H9 (cell line): Measurements from ENCODE around the gene ANO9. TPM values are rescaled to one million over a fixed set of nuclear protein-coding genes. Genes with fewer than 3 reads are reported as not detected.

Experiments
- DNase-seq: peaks from one replicate; pipeline ENCODE4 v3.0.0-alpha.2; 2017
- H2AFZ ChIP-seq: one replicate; pipeline ENCODE4 v1.6.1; 2013; ENCODE audit warnings: mild to moderate bottlenecking, low read length, control low read depth, moderate library complexity
- H2AK5ac ChIP-seq: 2 replicates; pipeline ENCODE4 v1.6.1; 2013; ENCODE audit warnings: low read length, control low read depth, mixed read lengths; ENCODE audit not compliant: insufficient read length
- H2BK120ac ChIP-seq: one replicate; pipeline ENCODE4 v1.6.1; 2013; ENCODE audit warnings: low read depth, mild to moderate bottlenecking, low read length, control low read depth, inconsistent platforms; ENCODE audit not compliant: poor library complexity, severe bottlenecking
- H2BK12ac ChIP-seq: 2 replicates; pipeline ENCODE4 v1.6.1; 2013; ENCODE audit warnings: low read length, control low read depth, mixed read lengths, low read depth; ENCODE audit not compliant: insufficient read length
- H2BK15ac ChIP-seq: 2 replicates; pipeline ENCODE4 v1.6.1; 2013; ENCODE audit warnings: low read depth, low read length, control low read depth
- H2BK20ac ChIP-seq: one replicate; pipeline ENCODE4 v1.6.1; 2013; ENCODE audit warnings: low read depth, mild to moderate bottlenecking, low read length, control low read depth, inconsistent platforms; ENCODE audit not compliant: poor library complexity, severe bottlenecking
- H2BK5ac ChIP-seq: 2 replicates; pipeline ENCODE4 v1.6.1; 2013; ENCODE audit warnings: low read length, control low read depth, mixed read lengths; ENCODE audit not compliant: insufficient read length
- H3K14ac ChIP-seq: 2 replicates; pipeline ENCODE4 v1.6.1; 2013; ENCODE audit warnings: low read length, control low read depth; ENCODE audit not compliant: insufficient read depth
- H3K18ac ChIP-seq: 2 replicates; pipeline ENCODE4 v1.6.1; 2013; ENCODE audit warnings: low read depth, mild to moderate bottlenecking, mixed read lengths, low read length, control low read depth; ENCODE audit not compliant: insufficient read length
- H3K23ac ChIP-seq: 2 replicates; pipeline ENCODE4 v1.6.1; 2013; ENCODE audit warnings: low read length, control low read depth, mixed read lengths, low read depth; ENCODE audit not compliant: insufficient read length
- H3K23me2 ChIP-seq: 2 replicates; pipeline ENCODE4 v1.6.1; 2013; ENCODE audit warnings: low read depth, mild to moderate bottlenecking, mixed read lengths, low read length, control low read depth; ENCODE audit not compliant: insufficient read length, poor library complexity, severe bottlenecking
- H3K27ac ChIP-seq: 2 replicates; pipeline ENCODE4 v1.5.1; 2013; ENCODE audit warnings: low read length, control low read depth, mixed read lengths, low read depth; ENCODE audit not compliant: insufficient read length
- H3K27me3 ChIP-seq: 2 replicates; pipeline ENCODE4 v1.6.1; 2013; ENCODE audit warnings: low read length, control low read depth, inconsistent platforms; ENCODE audit not compliant: insufficient read depth
- H3K4ac ChIP-seq: 2 replicates; pipeline ENCODE4 v1.6.1; 2013; ENCODE audit warnings: low read depth, mild to moderate bottlenecking, control low read depth, inconsistent platforms, low read length, moderate library complexity
- H3K4me1 ChIP-seq: 2 replicates; pipeline ENCODE4 v1.6.1; 2013; ENCODE audit warnings: low read length, control low read depth, inconsistent platforms; ENCODE audit not compliant: insufficient read depth
- H3K4me2 ChIP-seq: 2 replicates; pipeline ENCODE4 v1.6.1; 2013; ENCODE audit warnings: low read length, control low read depth, mixed read lengths; ENCODE audit not compliant: insufficient read length, insufficient read depth
- H3K56ac ChIP-seq: 2 replicates; pipeline ENCODE4 v1.6.1; 2013; ENCODE audit warnings: low read depth, mild to moderate bottlenecking, mixed read lengths, low read length, control low read depth; ENCODE audit not compliant: insufficient read length
- H3K79me1 ChIP-seq: 2 replicates; pipeline ENCODE4 v1.6.1; 2013; ENCODE audit warnings: low read depth, mild to moderate bottlenecking, moderate library complexity, low read length, control low read depth, inconsistent platforms; ENCODE audit not compliant: insufficient read depth, poor library complexity, severe bottlenecking
- H3K79me2 ChIP-seq: 2 replicates; pipeline ENCODE4 v1.6.1; 2013; ENCODE audit warnings: low read length, control low read depth, inconsistent platforms; ENCODE audit not compliant: insufficient read depth
- H3K9ac ChIP-seq: 2 replicates; pipeline ENCODE4 v1.6.1; 2013; ENCODE audit warnings: low read length, control low read depth, mixed read lengths; ENCODE audit not compliant: insufficient read length; ENCODE audit errors: extremely low read depth
- H3K9me3 ChIP-seq: one replicate; pipeline ENCODE4 v1.6.1; 2013; ENCODE audit warnings: low read depth, low read length, inconsistent platforms; ENCODE audit not compliant: control insufficient read depth
- H3T11ph ChIP-seq: one replicate; pipeline ENCODE4 v1.6.1; 2013; ENCODE audit warnings: mild to moderate bottlenecking, low read length, control low read depth, inconsistent platforms
- H4K20me1 ChIP-seq: one replicate; pipeline ENCODE4 v1.6.1; 2013; ENCODE audit not compliant: control insufficient read depth, insufficient read length, insufficient read depth
- H4K5ac ChIP-seq: 2 replicates; pipeline ENCODE4 v1.6.1; 2013; ENCODE audit warnings: low read depth, mild to moderate bottlenecking, mixed read lengths, low read length, control low read depth; ENCODE audit not compliant: insufficient read length
- H4K8ac ChIP-seq: replicated peaks from 2 replicates; pipeline ENCODE4 v1.6.1; 2013; ENCODE audit warnings: low read length, control low read depth, mixed read lengths, low read depth; ENCODE audit not compliant: insufficient read length
- H4K91ac ChIP-seq: 2 replicates; pipeline ENCODE4 v1.6.1; 2013; ENCODE audit warnings: low read depth, mild to moderate bottlenecking, moderate library complexity, mixed read lengths, low read length, control low read depth; ENCODE audit not compliant: insufficient read length
- H3K27ac Mint-ChIP-seq, 3 experiments: 2 replicates in 2 of 3; 3 replicates in 1 of 3; pipeline ENCODE4 v1.8.0; 2020 to 2021; ENCODE audit warnings: mixed read lengths in 3 of 3, mild to moderate bottlenecking in 1 of 3, moderate library complexity in 1 of 3
- H3K27me3 Mint-ChIP-seq: 2 replicates; pipeline ENCODE4 v1.8.0; 2021; ENCODE audit warnings: low read depth, mild to moderate bottlenecking, moderate library complexity, mixed read lengths
- H3K36me3 Mint-ChIP-seq, 3 experiments: 2 replicates in 2 of 3; 3 replicates in 1 of 3; pipeline ENCODE4 v1.8.0; 2020 to 2021; ENCODE audit warnings: low read depth in 3 of 3, mixed read lengths in 3 of 3; ENCODE audit not compliant: insufficient read depth in 1 of 3
- H3K4me1 Mint-ChIP-seq, 2 experiments: 2 replicates each; pipeline ENCODE4 v1.8.0; 2020; ENCODE audit warnings: mixed read lengths in 2 of 2
- H3K4me3 Mint-ChIP-seq, 2 experiments: 2 replicates in 1 of 2; 3 replicates in 1 of 2; pipeline ENCODE4 v1.8.0; 2020 to 2021; ENCODE audit warnings: mild to moderate bottlenecking in 2 of 2, mixed read lengths in 2 of 2, moderate library complexity in 1 of 2
- H3K9me3 Mint-ChIP-seq, 2 experiments: 2 replicates in 1 of 2; 3 replicates in 1 of 2; pipeline ENCODE4 v1.8.0; 2020; ENCODE audit warnings: mild to moderate bottlenecking in 2 of 2, mixed read lengths in 2 of 2, moderate library complexity in 1 of 2
- WGBS: extraction: QIAGEN DNeasy Blood & Tissue Kit; methylation state at CpG from one replicate; pipeline ENCODE4 v1.1.7; 2013; ENCODE audit warnings: missing lambda C conversion rate, low lambda C conversion rate, mixed read lengths; ENCODE audit not compliant: insufficient read length; ENCODE audit errors: extremely low coverage; 5-methylcytosine and 5-hydroxymethylcytosine counted together
- total RNA-seq: library from RNA; stranded (reverse); gene quantifications from 2 replicates; pipeline ENCODE4 v1.2.1, GENCODE V29; 2021
- TF ChIP-seq, protein P1 (sequence below): fragments of 200-600 bp; sonication (generic); conservative IDR thresholded peaks from 3 replicates; pipeline ENCODE4 v1.8.0; 2021; ENCODE audit warnings: antibody characterized with exemption, mild to moderate bottlenecking

The ANO9 gene
- total RNA-seq, 1 experiment from 2014 or later, result 13.1 TPM

DNA sequence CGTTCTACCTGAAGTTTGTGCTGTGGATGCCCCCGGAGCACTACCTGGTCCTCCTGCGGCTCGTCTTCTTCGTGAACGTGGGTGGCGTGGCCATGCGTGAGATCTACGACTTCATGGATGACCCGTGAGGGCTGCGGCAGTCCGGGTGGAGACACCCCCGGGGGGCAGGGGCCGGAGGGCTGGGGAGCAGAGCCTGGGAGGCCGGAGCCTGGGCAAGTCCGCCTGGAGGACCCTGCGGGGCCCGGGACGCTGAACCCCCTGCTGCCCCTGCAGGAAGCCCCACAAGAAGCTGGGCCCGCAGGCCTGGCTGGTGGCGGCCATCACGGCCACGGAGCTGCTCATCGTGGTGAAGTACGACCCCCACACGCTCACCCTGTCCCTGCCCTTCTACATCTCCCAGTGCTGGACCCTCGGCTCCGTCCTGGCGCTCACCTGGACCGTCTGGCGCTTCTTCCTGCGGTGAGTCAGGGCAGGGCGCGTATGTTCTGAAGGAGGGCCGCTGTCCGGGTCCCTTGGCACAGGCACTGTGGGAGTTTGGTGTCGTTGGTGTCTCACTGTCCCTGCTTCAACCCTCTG, 47.9 kb upstream of the ANO9 start:
- H3K4ac ChIP-seq, result no peak overlapping the region
- H3K9me3 Mint-ChIP-seq, result no peaks in the 10 kb centered on the region
- TF ChIP-seq, protein P1, sequence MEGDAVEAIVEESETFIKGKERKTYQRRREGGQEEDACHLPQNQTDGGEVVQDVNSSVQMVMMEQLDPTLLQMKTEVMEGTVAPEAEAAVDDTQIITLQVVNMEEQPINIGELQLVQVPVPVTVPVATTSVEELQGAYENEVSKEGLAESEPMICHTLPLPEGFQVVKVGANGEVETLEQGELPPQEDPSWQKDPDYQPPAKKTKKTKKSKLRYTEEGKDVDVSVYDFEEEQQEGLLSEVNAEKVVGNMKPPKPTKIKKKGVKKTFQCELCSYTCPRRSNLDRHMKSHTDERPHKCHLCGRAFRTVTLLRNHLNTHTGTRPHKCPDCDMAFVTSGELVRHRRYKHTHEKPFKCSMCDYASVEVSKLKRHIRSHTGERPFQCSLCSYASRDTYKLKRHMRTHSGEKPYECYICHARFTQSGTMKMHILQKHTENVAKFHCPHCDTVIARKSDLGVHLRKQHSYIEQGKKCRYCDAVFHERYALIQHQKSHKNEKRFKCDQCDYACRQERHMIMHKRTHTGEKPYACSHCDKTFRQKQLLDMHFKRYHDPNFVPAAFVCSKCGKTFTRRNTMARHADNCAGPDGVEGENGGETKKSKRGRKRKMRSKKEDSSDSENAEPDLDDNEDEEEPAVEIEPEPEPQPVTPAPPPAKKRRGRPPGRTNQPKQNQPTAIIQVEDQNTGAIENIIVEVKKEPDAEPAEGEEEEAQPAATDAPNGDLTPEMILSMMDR, result no peak
- no peaks in the 10 kb centered on the region; the same call in 1 of the 2 replicates for H3K27me3 Mint-ChIP-seq
- peaks cover 5 to 23% (median 21%) of the 10 kb centered on the region in 3 experiments for H3K36me3 Mint-ChIP-seq
- H3T11ph ChIP-seq, result no peak overlapping the region
- H2BK20ac ChIP-seq, result no peak overlapping the region
- H4K20me1 ChIP-seq, result no peaks in the 10 kb centered on the region
- no peak overlapping the region for H3K23ac ChIP-seq
- no peak overlapping the region for H3K18ac ChIP-seq
- H3K79me1 ChIP-seq, result no peaks in the 10 kb centered on the region
- H2BK120ac ChIP-seq, result no peak overlapping the region
- H3K14ac ChIP-seq, result no peak overlapping the region
- no peak overlapping the region for H3K27ac ChIP-seq
- no peak overlapping the region for H3K9ac ChIP-seq
- no peak overlapping the region for H2BK5ac ChIP-seq
- no peaks in the 10 kb centered on the region for H3K4me1 ChIP-seq
- H3K4me1 Mint-ChIP-seq, result no peaks in the 10 kb centered on the region
- H2BK12ac ChIP-seq, result no peak overlapping the region
- peak; percentile 21 for DNase-seq
- no peak overlapping the region for H2AFZ ChIP-seq
- H4K5ac ChIP-seq, result no peak overlapping the region
- H2AK5ac ChIP-seq, result no peak overlapping the region
- no peak overlapping the region for H3K4me3 Mint-ChIP-seq
- no peak overlapping the region for H3K56ac ChIP-seq
- H4K91ac ChIP-seq, result no peak overlapping the region
- H3K23me2 ChIP-seq, result no peaks in the 10 kb centered on the region
- no peak overlapping the region for H2BK15ac ChIP-seq
- H3K4me2 ChIP-seq, result no peak overlapping the region
- H3K27me3 ChIP-seq, result no peaks in the 10 kb centered on the region
- H4K8ac ChIP-seq, result no peak overlapping the region
- H3K9me3 ChIP-seq, result no peaks in the 10 kb centered on the region
- WGBS, result no CpG with 5 or more reads among the region's 37 CpGs
- H3K27ac Mint-ChIP-seq, result no peak overlapping the region
- no peaks in the 10 kb centered on the region; the same call in 1 of the 2 replicates for H3K79me2 ChIP-seq
